HEK293T (cell line): Measurements from ENCODE around the gene FGFRL1.

Experiments used
- BHLHE40 ChIP-seq: fragments of 450-650 bp; IDR thresholded peaks from 2 replicates; pipeline ENCODE4 v1.6.1; 2016; ENCODE audit warnings: mild to moderate bottlenecking, moderate library complexity, borderline replicate concordance
- ELF4 ChIP-seq: fragments of 450-650 bp; IDR thresholded peaks from 2 replicates; pipeline ENCODE4 v1.6.1; 2017; ENCODE audit warnings: antibody characterized with exemption
- FOXM1 ChIP-seq: fragments of 450-650 bp; IDR thresholded peaks from 2 replicates; pipeline ENCODE4 v1.6.1; 2017; ENCODE audit warnings: mild to moderate bottlenecking, borderline replicate concordance
- L3MBTL2 ChIP-seq: fragments of 450-650 bp; conservative IDR thresholded peaks from 2 replicates; pipeline ENCODE4 v1.6.1; 2016; ENCODE audit warnings: mild to moderate bottlenecking
- LEF1 ChIP-seq: fragments of 450-650 bp; IDR thresholded peaks from 2 replicates; pipeline ENCODE4 v1.6.1; 2017; ENCODE audit warnings: mild to moderate bottlenecking, borderline replicate concordance
- SP1 ChIP-seq: fragments of 450-650 bp; IDR thresholded peaks from 2 replicates; pipeline ENCODE4 v1.6.1; 2017
- SUZ12 ChIP-seq: fragments of 450-650 bp; IDR thresholded peaks from 2 replicates; pipeline ENCODE4 v1.6.1; 2016; ENCODE audit warnings: mild to moderate bottlenecking
- TARDBP ChIP-seq: fragments of 450-650 bp; IDR thresholded peaks from 2 replicates; pipeline ENCODE4 v1.6.1; 2016
- ZNF384 ChIP-seq: fragments of 450-650 bp; IDR thresholded peaks from 2 replicates; pipeline ENCODE4 v1.6.1; 2016

DNA sequence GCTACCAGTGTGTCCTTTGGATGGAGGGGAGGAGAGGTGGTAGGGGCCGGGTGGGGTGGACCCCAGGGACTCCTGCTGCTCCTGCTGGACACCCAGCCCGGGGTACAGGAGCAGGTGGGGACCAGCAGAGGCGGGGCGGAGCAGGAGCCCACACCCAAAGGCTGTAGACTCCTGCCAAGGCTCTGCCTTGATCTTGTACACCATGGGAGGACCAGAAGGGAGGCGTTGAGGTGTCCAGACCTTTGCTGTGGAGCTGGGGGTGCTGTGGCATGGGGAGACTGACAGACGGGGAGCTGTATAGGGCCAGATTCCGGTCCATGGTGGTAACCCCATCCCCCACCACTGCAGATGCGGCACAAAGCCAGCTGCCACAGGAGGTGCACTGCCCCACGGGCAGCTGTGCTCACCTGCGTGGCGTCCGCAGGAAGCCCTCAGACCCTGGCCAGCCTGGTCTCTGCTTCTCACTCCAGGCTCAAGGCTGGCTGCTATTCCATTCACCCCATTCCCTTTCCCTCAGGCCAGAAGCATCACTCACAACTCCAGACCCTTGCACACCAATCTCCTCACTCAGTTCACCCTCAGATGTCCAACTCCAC, 13.2 kb upstream of the FGFRL1 start:
- TF ChIP-seq FOXM1 (no peak), SUZ12 (no peak), L3MBTL2 (no peak), TARDBP (no peak), ZNF384 (no peak), LEF1 (no peak), ELF4 (no peak), SP1 (no peak), BHLHE40 (no peak)
